SK-N-SH treated with all-trans-retinoic acid at 6 μM for 48 hours (cell line): ENCODE measurements around the gene CHI3L1.

Source experiments
- ARNTL ChIP-seq: fragments of 450-650 bp; formaldehyde crosslinking; IDR thresholded peaks from 2 replicates; pipeline ENCODE4 v1.5.0; 2020; ENCODE audit warnings: low read depth, mild to moderate bottlenecking, moderate library complexity, borderline replicate concordance
- BACH2 ChIP-seq: fragments of 250-450 bp; sonication (Bioruptor Pico); IDR thresholded peaks from 2 replicates; pipeline ENCODE4 v1.9.0; 2021; ENCODE audit warnings: mild to moderate bottlenecking, borderline replicate concordance
- CSDC2 ChIP-seq: fragments of 250-450 bp; sonication (Bioruptor Pico); IDR thresholded peaks from 2 replicates; pipeline ENCODE4 v1.5.0; 2020; ENCODE audit warnings: mild to moderate bottlenecking, moderate library complexity
- ISL1 ChIP-seq: fragments of 250-450 bp; sonication (Bioruptor Pico); IDR thresholded peaks from 2 replicates; pipeline ENCODE4 v2.1.2; 2022; ENCODE audit warnings: mild to moderate bottlenecking, moderate library complexity
- OSR1 ChIP-seq: fragments of 250-450 bp; sonication (Bioruptor Pico); IDR thresholded peaks from 2 replicates; pipeline ENCODE4 v1.8.0; 2022; ENCODE audit warnings: moderate library complexity, mild to moderate bottlenecking, inconsistent platforms
- PPARA ChIP-seq: fragments of 250-450 bp; sonication (Bioruptor Pico); IDR thresholded peaks from 2 replicates; pipeline ENCODE4 v1.5.0; 2020; ENCODE audit warnings: mild to moderate bottlenecking, borderline replicate concordance
- RARB ChIP-seq: fragments of 250-450 bp; sonication (Bioruptor Pico); IDR thresholded peaks from 2 replicates; pipeline ENCODE4 v1.8.0; 2021; ENCODE audit warnings: mild to moderate bottlenecking, moderate library complexity
- SNAI2 ChIP-seq: fragments of 250-450 bp; sonication (Bioruptor Pico); IDR thresholded peaks from 2 replicates; pipeline ENCODE4 v1.5.0; 2020; ENCODE audit warnings: mild to moderate bottlenecking, moderate library complexity
- TSHZ2 ChIP-seq: fragments of 250-450 bp; sonication (Bioruptor Pico); IDR thresholded peaks from 2 replicates; pipeline ENCODE4 v1.5.0; 2020; ENCODE audit warnings: mild to moderate bottlenecking, moderate library complexity
- ZFP30 ChIP-seq: fragments of 450-650 bp; formaldehyde crosslinking; IDR thresholded peaks from 2 replicates; pipeline ENCODE4 v1.5.0; 2022; ENCODE audit warnings: mild to moderate bottlenecking, moderate library complexity
- ZNF565 ChIP-seq: fragments of 450-650 bp; formaldehyde crosslinking; conservative IDR thresholded peaks from 2 replicates; pipeline ENCODE4 v1.5.0; 2020; ENCODE audit warnings: low read depth, mild to moderate bottlenecking, moderate library complexity
- ZNF8 ChIP-seq: fragments of 450-650 bp; formaldehyde crosslinking; IDR thresholded peaks from 2 replicates; pipeline ENCODE4 v1.5.0; 2020; ENCODE audit warnings: mild to moderate bottlenecking, moderate library complexity
- TF ChIP-seq, protein P1 (sequence below): fragments of 250-450 bp; sonication (Bioruptor Pico); IDR thresholded peaks from 2 replicates; pipeline ENCODE4 v1.5.1; 2020; ENCODE audit warnings: low read depth, mild to moderate bottlenecking, moderate library complexity

- TF ChIP-seq, protein P1, sequence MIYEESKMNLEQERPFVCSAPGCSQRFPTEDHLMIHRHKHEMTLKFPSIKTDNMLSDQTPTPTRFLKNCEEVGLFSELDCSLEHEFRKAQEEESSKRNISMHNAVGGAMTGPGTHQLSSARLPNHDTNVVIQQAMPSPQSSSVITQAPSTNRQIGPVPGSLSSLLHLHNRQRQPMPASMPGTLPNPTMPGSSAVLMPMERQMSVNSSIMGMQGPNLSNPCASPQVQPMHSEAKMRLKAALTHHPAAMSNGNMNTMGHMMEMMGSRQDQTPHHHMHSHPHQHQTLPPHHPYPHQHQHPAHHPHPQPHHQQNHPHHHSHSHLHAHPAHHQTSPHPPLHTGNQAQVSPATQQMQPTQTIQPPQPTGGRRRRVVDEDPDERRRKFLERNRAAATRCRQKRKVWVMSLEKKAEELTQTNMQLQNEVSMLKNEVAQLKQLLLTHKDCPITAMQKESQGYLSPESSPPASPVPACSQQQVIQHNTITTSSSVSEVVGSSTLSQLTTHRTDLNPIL (CRISPR knock-in tag) = no peak
- TF ChIP-seq CSDC2 (CRISPR knock-in tag) (no peak), RARB (no peak), ARNTL (no peak), TSHZ2 (CRISPR knock-in tag) (no peak), SNAI2 (no peak), ZNF565 (CRISPR knock-in tag) (no peak), ZFP30 (CRISPR knock-in tag) (no peak), BACH2 (CRISPR knock-in tag) (no peak), PPARA (no peak), OSR1 (CRISPR knock-in tag) (no peak), ZNF8 (CRISPR knock-in tag) (no peak), ISL1 (CRISPR knock-in tag) (no peak)
Measured at GRCh38 chr1:203216274-203217138, 30.0 kb upstream of the CHI3L1 start.
